Purkinje cell (primary cell): Measurements from ENCODE around the gene SULT1A4. TPM values are rescaled to one million over a fixed set of nuclear protein-coding genes. Genes with fewer than 3 reads are reported as not detected.

Experiments used
- polyA plus RNA-seq: library from polyadenylated mRNA; unstranded; fragments of >200 nt; fragmentation: Nextera tagmentation; gene quantifications from 2 replicates; pipeline ENCODE4 v1.2.1, GENCODE V29; 2014

SULT1A4 gene
- polyA plus RNA-seq, result 0.46 and 1.4 TPM in 2 replicates

GRCh38 chr16:29459706-29460646, at the start of gene SULT1A4:
SULT1A4 (plus strand) TSS chr16:29459913; CDS start chr16:29461386, 1,473 bp downstream.

GRCh38 chr16:29454269-29454668, 5.4 kb upstream of the SULT1A4 start, which contains the start of the genes BOLA2 and SLX1B:
BOLA2 (minus strand) TSS chr16:29454351; CDS start chr16:29454253, 98 bp downstream.
SLX1B (plus strand) TSS chr16:29454533.

GRCh38 chr16:29506308-29506707, 46.6 kb downstream of the SULT1A4 start, which contains the start of gene NPIPB12:
NPIPB12 (minus strand) TSS chr16:29506408.

Other genes with a start within 250 kb of the SULT1A4 start
- 0.07 TPM in 1 of 2 replicates, not detected in the other for gene NPIPB11, start 53.2 kb upstream of the SULT1A4 start, polyA plus RNA-seq
- gene BOLA2, start 5.6 kb upstream of the SULT1A4 start, polyA plus RNA-seq, result 0.36 and 0.75 TPM in 2 replicates
- gene SLX1B, start 5.4 kb upstream of the SULT1A4 start, polyA plus RNA-seq, result 2.6 and 6.1 TPM in 2 replicates
- 8.1 and 18.4 TPM in 2 replicates for gene NPIPB12, start 46.5 kb downstream of the SULT1A4 start, polyA plus RNA-seq
- gene SPN, start 203.3 kb downstream of the SULT1A4 start, polyA plus RNA-seq, result not detected in 2 replicates
- 1.3 and 2.5 TPM in 2 replicates for gene QPRT, start 219.3 kb downstream of the SULT1A4 start, polyA plus RNA-seq